Measurements from ENCODE around the gene PTH2R. TPM values are rescaled to one million over a fixed set of nuclear protein-coding genes. Genes with fewer than 3 reads are reported as not detected.

Gene PTH2R
- polyA plus RNA-seq, 1 of the 3 experiments (the other 2 are of a cell fraction): 4.0 TPM

DNA sequence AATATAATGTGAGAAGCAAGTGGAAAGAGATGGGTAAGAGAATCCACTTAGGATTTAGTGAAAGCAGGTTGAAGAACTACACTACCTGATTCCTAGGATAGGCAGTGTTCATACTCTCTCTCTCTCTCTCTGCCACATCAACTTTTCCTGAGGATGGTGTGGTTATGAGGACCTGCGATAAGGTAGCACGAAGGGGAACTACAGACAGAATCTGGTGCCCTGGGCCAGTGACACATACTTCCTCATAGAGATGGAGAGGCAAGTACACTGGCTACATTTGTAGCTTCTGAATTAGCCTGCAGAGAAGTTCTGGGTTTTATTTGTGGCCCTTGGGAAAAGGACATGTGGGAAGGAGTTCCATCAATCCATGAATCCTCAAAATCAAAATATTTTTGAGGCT lies 44.5 kb downstream of the PTH2R start:
- Histone ChIP-seq H3K36me3 (replicated peaks in 1 of 2; ENCODE audit: control insufficient read depth in 1 of 2, insufficient read depth in 2 of 2, low read length in 1 of 2) (peaks cover 0 to 5% of the 10 kb centered on the region in 2 experiments), H3K9ac (no peak overlapping the region), H3K9me2 (no peaks in the 10 kb centered on the region), H3K79me2 (ENCODE audit: insufficient read depth) (no peaks in the 10 kb centered on the region), H3K4me3 (ENCODE audit: low read depth in 2 of 2, low read length in 1 of 2) (no peak overlapping the region), H3K27ac (ENCODE audit: low read depth in 2 of 2, low read length in 1 of 2) (no peak overlapping the region), H3K27me3 (ENCODE audit: insufficient read depth) (no peaks in the 10 kb centered on the region), H4K20me1 (ENCODE audit: insufficient read depth) (no peaks in the 10 kb centered on the region), H3K4me2 (no peak overlapping the region), H3K9me3 (no peaks in the 10 kb centered on the region), H2AFZ (ENCODE audit: low read depth) (no peak overlapping the region), H3K4me1 (ENCODE audit: control insufficient read depth in 1 of 2, insufficient read depth in 2 of 2, low read depth in 1 of 2, low read length in 1 of 2) (no peaks in the 10 kb centered on the region), H3F3A (replicated peaks; ENCODE audit: insufficient read depth) (no peaks in the 10 kb centered on the region)
- POLR2A ChIA-PET: no interaction called here
- TF ChIP-seq, protein P1, sequence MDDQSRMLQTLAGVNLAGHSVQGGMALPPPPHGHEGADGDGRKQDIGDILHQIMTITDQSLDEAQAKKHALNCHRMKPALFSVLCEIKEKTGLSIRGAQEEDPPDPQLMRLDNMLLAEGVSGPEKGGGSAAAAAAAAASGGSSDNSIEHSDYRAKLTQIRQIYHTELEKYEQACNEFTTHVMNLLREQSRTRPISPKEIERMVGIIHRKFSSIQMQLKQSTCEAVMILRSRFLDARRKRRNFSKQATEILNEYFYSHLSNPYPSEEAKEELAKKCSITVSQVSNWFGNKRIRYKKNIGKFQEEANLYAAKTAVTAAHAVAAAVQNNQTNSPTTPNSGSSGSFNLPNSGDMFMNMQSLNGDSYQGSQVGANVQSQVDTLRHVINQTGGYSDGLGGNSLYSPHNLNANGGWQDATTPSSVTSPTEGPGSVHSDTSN (IDR thresholded peaks at IDR 0.05): no peak
- TF ChIP-seq MXI1 (IDR thresholded peaks at IDR 0.05; ENCODE audit: low read depth, low read length) (no peak), TAF1 (IDR thresholded peaks at IDR 0.05; ENCODE audit: borderline replicate concordance, low read depth, low read length) (no peak), FOXM1 (IDR thresholded peaks at IDR 0.05; ENCODE audit: low read depth) (no peak)
- 25% methylated on average over 2 of the region's 2 CpGs for WGBS (ENCODE audit: low lambda C conversion rate)
- CTCF ChIA-PET: no interaction called here
- DNase-seq: no peak

DNA sequence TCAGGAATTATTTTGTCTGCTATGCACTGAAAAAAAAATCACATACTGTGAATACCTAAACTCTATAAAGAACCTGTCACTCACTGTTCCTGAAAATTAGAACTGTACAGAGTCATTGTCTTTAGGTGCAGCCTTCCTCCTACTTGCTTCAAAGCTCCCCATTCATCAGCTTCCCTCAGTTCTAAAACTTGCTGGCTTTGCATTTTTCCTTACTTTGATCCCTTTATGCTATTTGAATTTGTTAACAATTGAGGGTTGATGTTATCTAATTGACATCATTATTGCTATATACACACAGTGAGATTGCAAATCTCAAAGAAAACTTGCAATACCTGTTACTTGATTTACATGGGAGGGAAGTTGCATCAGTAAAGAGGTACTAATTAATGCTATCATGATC lies 48.3 kb downstream of the PTH2R start:
- no peaks in the 10 kb centered on the region for H3F3A ChIP-seq (replicated peaks; ENCODE audit: insufficient read depth)
- H3K27me3 ChIP-seq (ENCODE audit: insufficient read depth): no peaks in the 10 kb centered on the region
- no peak overlapping the region for H3K4me3 ChIP-seq (ENCODE audit: low read depth in 2 of 2, low read length in 1 of 2)
- H3K9me3 ChIP-seq: no peaks in the 10 kb centered on the region
- TF ChIP-seq, protein P2, sequence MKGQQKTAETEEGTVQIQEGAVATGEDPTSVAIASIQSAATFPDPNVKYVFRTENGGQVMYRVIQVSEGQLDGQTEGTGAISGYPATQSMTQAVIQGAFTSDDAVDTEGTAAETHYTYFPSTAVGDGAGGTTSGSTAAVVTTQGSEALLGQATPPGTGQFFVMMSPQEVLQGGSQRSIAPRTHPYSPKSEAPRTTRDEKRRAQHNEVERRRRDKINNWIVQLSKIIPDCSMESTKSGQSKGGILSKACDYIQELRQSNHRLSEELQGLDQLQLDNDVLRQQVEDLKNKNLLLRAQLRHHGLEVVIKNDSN (IDR thresholded peaks at IDR 0.05; ENCODE audit: borderline replicate concordance, low read depth): no peak
- no peak for TF ChIP-seq POLR2AphosphoS5 (IDR thresholded peaks at IDR 0.05; ENCODE audit: low read depth, low read length)
- POLR2A ChIA-PET: no interaction called here
- no peaks in the 10 kb centered on the region for H3K9me2 ChIP-seq
- DNase-seq: no peak
- H3K9ac ChIP-seq: no peak overlapping the region
- H3K36me3 ChIP-seq (replicated peaks in 1 of 2; ENCODE audit: control insufficient read depth in 1 of 2, insufficient read depth in 2 of 2, low read length in 1 of 2): no peaks in the 10 kb centered on the region
- CTCF ChIA-PET: no interaction called here
- no peaks in the 10 kb centered on the region for H4K20me1 ChIP-seq (ENCODE audit: insufficient read depth)
- no peaks in the 10 kb centered on the region for H3K79me2 ChIP-seq (ENCODE audit: insufficient read depth)
- no peak overlapping the region for H2AFZ ChIP-seq (ENCODE audit: low read depth)
- H3K27ac ChIP-seq (ENCODE audit: low read depth in 2 of 2, low read length in 1 of 2): no peak overlapping the region
- no peaks in the 10 kb centered on the region for H3K4me1 ChIP-seq (ENCODE audit: control insufficient read depth in 1 of 2, insufficient read depth in 2 of 2, low read depth in 1 of 2, low read length in 1 of 2)
- H3K4me2 ChIP-seq: no peak overlapping the region

DNA sequence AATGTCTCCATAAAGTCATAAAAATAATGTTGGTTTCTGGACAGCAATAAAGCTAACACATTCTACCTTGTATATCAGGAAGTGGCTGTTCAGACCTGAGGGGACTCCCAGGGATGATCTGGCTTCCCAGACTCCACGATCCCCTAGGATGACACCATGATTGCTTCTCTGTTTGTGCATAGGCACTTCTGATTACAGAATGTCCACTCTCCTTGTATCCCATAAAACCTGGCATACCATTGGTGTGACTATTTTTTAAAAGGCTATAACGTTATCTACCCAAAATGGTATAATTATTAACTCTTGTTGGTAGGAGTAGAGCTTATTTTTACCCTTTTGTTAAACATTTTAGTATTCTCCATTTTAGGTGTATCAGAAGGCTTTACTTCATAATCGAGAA lies 57.1 kb downstream of the PTH2R start:
- Histone ChIP-seq H3K36me3 (replicated peaks in 1 of 2; ENCODE audit: control insufficient read depth in 1 of 2, insufficient read depth in 2 of 2, low read length in 1 of 2) (no peaks in the 10 kb centered on the region), H3K4me3 (ENCODE audit: low read depth in 2 of 2, low read length in 1 of 2) (no peak overlapping the region), H3F3A (replicated peaks; ENCODE audit: insufficient read depth) (no peaks in the 10 kb centered on the region), H2AFZ (ENCODE audit: low read depth) (no peak overlapping the region), H3K9me3 (no peaks in the 10 kb centered on the region), H3K4me2 (no peak overlapping the region), H3K27me3 (ENCODE audit: insufficient read depth) (no peaks in the 10 kb centered on the region), H4K20me1 (ENCODE audit: insufficient read depth) (no peaks in the 10 kb centered on the region), H3K79me2 (ENCODE audit: insufficient read depth) (no peaks in the 10 kb centered on the region), H3K27ac (ENCODE audit: low read depth in 2 of 2, low read length in 1 of 2) (no peak overlapping the region), H3K9ac (no peak overlapping the region), H3K4me1 (ENCODE audit: control insufficient read depth in 1 of 2, insufficient read depth in 2 of 2, low read depth in 1 of 2, low read length in 1 of 2) (no peaks in the 10 kb centered on the region), H3K9me2 (no peaks in the 10 kb centered on the region)
- WGBS (ENCODE audit: low lambda C conversion rate): 26% methylated on average over 3 of the region's 3 CpGs
- CTCF ChIA-PET: interaction anchor here (2.5 kb wide), 1 partner anchor 868 kb away, joined by 8 read pairs; no protein-coding TSS in a partner anchor
- TF ChIP-seq, protein P3, sequence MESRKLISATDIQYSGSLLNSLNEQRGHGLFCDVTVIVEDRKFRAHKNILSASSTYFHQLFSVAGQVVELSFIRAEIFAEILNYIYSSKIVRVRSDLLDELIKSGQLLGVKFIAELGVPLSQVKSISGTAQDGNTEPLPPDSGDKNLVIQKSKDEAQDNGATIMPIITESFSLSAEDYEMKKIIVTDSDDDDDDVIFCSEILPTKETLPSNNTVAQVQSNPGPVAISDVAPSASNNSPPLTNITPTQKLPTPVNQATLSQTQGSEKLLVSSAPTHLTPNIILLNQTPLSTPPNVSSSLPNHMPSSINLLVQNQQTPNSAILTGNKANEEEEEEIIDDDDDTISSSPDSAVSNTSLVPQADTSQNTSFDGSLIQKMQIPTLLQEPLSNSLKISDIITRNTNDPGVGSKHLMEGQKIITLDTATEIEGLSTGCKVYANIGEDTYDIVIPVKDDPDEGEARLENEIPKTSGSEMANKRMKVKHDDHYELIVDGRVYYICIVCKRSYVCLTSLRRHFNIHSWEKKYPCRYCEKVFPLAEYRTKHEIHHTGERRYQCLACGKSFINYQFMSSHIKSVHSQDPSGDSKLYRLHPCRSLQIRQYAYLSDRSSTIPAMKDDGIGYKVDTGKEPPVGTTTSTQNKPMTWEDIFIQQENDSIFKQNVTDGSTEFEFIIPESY (IDR thresholded peaks at IDR 0.05; ENCODE audit: borderline replicate concordance, low read depth): no peak
- TF ChIP-seq, protein P4, sequence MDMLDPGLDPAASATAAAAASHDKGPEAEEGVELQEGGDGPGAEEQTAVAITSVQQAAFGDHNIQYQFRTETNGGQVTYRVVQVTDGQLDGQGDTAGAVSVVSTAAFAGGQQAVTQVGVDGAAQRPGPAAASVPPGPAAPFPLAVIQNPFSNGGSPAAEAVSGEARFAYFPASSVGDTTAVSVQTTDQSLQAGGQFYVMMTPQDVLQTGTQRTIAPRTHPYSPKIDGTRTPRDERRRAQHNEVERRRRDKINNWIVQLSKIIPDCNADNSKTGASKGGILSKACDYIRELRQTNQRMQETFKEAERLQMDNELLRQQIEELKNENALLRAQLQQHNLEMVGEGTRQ (IDR thresholded peaks at IDR 0.05; ENCODE audit: borderline replicate concordance, low read depth, low read length): no peak
- TF ChIP-seq GABPA (IDR thresholded peaks at IDR 0.05; ENCODE audit: low read depth) (no peak), TAF1 (IDR thresholded peaks at IDR 0.05; ENCODE audit: borderline replicate concordance, low read depth, low read length) (no peak)
- TF ChIP-seq, protein P5, sequence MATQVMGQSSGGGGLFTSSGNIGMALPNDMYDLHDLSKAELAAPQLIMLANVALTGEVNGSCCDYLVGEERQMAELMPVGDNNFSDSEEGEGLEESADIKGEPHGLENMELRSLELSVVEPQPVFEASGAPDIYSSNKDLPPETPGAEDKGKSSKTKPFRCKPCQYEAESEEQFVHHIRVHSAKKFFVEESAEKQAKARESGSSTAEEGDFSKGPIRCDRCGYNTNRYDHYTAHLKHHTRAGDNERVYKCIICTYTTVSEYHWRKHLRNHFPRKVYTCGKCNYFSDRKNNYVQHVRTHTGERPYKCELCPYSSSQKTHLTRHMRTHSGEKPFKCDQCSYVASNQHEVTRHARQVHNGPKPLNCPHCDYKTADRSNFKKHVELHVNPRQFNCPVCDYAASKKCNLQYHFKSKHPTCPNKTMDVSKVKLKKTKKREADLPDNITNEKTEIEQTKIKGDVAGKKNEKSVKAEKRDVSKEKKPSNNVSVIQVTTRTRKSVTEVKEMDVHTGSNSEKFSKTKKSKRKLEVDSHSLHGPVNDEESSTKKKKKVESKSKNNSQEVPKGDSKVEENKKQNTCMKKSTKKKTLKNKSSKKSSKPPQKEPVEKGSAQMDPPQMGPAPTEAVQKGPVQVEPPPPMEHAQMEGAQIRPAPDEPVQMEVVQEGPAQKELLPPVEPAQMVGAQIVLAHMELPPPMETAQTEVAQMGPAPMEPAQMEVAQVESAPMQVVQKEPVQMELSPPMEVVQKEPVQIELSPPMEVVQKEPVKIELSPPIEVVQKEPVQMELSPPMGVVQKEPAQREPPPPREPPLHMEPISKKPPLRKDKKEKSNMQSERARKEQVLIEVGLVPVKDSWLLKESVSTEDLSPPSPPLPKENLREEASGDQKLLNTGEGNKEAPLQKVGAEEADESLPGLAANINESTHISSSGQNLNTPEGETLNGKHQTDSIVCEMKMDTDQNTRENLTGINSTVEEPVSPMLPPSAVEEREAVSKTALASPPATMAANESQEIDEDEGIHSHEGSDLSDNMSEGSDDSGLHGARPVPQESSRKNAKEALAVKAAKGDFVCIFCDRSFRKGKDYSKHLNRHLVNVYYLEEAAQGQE (IDR thresholded peaks at IDR 0.05; ENCODE audit: low read depth, low read length): no peak
- TF ChIP-seq, protein P2 (IDR thresholded peaks at IDR 0.05; ENCODE audit: borderline replicate concordance, low read depth): no peak
- POLR2A ChIA-PET: no interaction called here
- no peak for DNase-seq
